Skeletal muscle cell (primary cell): ENCODE measurements around the gene CMTM1.
A peak's percentile ranks its signal among the peaks of the same experiment; 100 is the strongest.
"Not testable (repeated sequence)": the region's sequence is repeated elsewhere in the genome, so short reads cannot be mapped to it uniquely, and the experiment has no call there.

Experiments
- DNase-seq: peaks from one replicate; pipeline ENCODE4 v3.0.0-alpha.2; 2010; ENCODE audit warnings: low read depth
- H3K4me3 ChIP-seq: 2 replicates; pipeline ENCODE4 v1.5.1; 2011; ENCODE audit warnings: low read depth, mild to moderate bottlenecking, control low read depth, low read length, moderate library complexity

CMTM1 gene

DNA sequence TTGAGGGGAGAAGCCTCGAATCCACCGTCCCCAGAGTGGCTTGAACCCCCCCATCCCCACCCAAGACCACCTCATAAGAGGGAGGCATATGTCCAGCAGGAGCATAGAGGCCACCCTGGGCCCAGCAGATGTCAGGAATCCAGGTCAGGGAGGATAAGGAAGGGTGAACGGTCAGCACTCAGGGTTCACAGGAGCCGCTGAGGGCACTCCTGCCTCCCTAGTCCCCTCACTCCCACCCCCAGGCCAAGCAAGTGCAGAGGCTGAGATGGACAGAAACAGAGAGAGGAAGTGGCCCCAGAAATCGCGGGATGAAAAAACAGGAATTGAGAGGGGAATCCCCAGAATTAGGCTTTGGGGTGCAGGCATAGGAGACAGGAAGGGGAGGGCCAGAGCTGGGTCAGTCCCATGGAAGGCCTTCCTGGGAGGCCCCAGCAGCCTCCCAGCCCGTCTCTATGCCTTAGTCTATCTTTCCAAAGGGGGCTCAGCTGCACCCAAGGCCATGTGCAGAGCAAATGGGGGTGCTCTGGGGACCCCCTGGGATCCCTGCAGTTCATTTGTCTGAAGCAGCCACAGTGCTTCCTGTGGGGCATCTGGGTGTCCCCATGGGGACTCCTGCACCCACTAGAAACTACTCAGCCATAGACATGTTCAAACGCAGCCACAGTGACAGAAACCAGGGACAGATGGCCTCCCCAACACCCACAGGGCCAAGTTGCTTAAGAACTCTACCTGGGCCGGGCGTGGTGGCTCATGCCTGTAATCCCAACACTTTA, 39.9 kb downstream of the CMTM1 start:
- DNase-seq: no peak
- H3K4me3 ChIP-seq: peak overlapping the region; percentile 76

DNA sequence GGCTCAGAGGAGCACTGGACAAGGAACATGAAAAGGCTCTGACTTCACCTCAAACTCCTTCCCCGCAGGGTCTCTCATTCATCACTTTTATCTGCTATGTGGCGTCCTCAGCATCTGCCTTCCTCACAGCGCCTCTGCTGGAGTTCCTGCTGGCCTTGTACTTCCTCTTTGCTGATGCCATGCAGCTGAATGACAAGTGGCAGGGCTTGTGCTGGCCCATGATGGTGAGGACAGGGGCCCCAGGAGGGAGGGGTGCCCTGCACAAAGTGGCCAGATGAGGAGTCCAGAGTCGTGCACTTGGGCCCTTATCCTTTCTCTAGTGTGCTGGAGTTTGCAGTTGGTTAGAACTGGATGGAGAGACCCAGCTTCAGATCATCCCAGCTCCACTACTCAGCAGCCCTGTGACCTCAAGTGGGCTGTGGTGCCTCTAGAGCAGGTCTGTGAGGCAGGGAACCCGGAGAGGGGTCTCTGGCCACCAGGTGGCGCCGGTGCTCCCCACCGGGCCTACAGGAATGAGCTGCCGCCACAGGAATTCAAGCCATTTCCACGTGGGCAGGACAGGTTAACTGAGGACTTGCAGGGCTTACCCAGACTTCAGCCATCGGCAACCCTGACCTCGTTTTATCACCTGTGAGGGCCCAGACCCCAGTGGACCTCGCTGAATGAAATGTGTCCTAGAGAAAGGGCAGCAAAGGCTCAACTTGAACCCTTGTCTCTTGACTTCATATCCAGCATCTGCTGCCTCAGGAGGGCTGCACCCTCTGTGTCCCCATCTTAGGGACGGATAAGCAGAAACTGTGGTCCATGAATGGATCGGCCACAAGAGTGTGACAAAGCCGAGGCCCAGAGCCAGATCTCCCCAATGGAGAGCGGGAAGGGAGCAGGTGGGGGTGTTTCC, 42.3 kb downstream of the CMTM1 start:
- DNase-seq: peak; percentile 45
- no peak overlapping the region for H3K4me3 ChIP-seq

DNA sequence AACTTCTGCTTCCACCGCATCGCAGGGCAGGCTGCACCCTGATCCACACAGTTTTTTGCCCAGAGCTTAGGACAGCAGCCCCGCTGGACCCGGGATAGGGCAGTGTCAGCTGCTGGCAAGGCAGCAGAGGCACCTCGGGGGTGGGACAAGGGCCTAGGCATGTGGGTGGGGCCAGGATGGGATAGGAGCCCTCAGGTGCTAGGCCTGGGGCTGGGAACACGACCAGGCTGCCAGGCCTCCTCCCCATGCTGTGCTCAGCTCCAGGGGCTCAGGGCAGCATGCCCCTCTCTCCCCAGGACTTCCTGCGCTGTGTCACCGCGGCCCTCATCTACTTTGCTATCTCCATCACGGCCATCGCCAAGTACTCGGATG, 42.9 kb downstream of the CMTM1 start:
- H3K4me3 ChIP-seq: no peak overlapping the region
- DNase-seq: no peak

DNA sequence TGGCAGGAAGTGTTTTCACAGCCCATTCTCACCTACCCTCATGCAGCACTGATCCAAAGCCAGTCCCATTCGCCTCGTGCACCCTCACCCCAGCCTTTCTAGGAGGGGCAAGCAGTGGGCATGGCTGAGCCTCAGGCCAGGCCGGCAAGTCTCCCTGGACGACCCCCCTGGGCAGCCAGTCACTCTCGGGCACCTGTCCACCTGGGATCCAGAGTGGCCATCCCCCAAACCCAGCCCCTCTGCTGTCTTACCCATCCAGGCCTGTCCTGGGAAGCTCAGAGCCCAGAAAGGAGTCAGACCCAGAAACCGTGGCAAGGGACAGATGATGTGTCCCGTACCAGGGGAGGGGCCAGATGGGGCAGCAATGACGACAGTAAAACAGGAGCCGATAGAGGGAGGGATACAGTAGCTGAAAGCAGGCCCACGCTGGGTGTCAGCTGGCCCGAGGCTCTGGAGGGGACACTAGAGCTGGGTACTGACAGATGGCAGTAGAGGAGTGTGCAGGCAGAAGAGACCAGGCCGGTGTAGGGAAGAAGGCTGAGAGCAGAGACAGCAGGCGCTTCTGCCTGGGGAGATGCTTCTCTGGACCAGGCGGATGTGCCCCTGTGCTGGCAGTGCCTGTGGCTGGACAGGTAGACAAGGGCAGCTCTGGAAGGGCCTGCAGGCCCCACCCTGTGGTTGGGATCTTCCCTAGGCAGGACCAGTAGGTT, 44.0 kb downstream of the CMTM1 start:
- no peak overlapping the region for H3K4me3 ChIP-seq
- no peak for DNase-seq

DNA sequence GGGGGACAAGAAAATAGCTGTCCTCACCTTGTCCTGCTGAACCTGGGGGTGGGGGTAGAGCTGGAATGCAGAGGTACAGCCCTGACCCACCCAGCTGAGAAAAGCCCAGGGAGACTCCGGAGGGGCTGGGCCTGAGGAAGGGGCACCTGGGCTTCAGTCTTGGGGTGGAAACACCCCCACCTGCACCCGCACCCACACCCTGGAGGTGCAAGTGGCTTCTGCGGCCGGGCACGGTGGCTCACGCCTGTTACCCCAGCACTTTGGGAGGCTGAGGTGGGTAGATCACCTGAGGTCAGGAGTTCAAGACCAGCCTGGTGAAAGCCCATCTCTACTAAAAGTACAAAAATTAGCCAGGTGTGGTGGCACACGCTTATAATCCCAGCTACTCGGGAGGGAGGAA, 45.7 kb downstream of the CMTM1 start:
- not testable (repeated sequence) for DNase-seq, H3K4me3 ChIP-seq

DNA sequence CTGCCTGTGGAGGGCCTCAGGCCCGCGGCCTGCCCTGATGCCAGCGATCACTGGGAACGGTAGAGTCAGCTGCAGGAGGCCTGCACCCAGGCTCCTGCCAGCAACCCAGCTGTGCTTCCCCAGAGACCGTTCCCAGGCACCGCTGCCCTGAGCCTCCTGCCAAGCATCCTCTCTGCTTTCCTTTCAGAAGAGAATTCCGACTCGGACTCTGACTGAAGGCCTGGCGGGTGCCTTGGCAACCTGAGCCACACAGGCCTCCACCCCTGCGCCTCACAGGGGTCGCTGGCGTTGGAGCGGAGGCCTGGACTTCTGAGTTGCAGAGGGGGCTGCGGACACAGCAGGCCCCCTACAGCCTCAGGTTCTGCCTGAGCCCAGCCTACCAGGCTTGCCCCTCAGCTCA, 46.2 kb downstream of the CMTM1 start:
- H3K4me3 ChIP-seq: no peak overlapping the region
- no peak for DNase-seq

DNA sequence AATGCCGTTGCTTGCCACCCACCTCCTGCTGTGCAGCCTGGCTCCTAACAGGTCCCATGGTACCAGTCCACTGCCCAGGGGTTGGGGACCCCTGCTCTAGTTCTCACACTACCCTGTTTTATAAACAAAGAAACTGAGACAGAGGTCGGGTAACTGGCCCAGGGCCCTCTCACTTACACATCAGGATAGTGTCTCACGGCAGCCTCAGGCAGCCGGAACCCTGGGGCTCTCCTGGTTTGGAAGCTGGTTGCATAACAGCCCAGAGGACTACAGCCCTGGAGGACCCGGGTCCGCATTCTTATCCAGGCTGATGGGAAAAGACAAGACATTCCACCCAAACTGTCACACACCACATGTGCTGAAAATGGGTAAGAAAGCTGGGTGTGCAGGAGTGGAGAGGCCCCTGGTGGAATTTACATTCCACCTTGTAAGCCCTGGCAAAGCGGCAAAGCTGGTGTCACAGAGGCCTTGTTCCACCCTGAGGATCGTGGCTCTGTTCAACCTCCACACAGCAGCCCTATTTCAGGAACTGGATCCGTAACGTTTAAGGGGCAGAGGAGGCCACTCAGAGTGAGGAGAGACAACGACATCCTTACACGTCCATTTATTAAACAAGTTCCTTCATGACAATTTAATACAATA, 48.0 kb downstream of the CMTM1 start:
- DNase-seq: no peak
- no peak overlapping the region for H3K4me3 ChIP-seq

DNA sequence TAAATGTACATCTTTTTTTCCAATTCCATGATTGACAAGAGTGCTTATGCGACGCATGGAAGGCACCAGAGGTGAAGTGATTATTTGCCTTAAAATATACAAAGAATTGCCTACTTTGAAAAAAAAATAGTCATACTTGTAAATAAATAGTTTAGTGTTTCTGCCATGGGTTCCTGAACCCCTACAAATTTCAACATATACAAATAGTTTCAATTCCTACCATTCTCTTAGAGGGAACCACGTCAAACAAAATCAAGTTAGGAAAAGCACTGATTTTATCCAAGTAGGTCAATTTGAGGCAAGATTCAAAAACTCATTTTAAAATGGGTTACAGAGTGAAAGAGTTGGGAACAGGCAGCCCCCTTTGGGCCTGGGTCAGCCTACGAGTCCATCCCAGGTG, 49.9 kb downstream of the CMTM1 start:
- no peak for DNase-seq
- no peak overlapping the region for H3K4me3 ChIP-seq

DNA sequence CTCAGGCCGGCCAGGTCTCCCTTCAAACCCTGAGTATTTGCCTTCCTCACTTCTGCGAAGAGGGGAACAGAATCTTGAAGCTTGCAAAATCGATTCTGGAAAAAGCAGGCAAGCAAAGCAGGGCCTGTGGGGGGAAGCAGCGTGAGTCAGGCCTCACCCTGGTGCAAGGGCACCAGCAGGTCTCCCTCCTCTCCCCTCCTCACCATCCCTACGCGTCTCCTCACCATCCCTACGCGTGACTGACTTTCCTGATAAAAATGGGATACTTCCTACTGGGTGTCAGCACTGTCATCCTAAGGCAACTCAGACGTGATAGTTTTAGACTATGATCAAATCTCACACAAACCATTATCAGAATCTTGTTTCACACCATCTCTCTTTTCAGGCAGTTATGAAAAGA, 50.4 kb downstream of the CMTM1 start:
- no peak for DNase-seq
- H3K4me3 ChIP-seq: no peak overlapping the region

DNA sequence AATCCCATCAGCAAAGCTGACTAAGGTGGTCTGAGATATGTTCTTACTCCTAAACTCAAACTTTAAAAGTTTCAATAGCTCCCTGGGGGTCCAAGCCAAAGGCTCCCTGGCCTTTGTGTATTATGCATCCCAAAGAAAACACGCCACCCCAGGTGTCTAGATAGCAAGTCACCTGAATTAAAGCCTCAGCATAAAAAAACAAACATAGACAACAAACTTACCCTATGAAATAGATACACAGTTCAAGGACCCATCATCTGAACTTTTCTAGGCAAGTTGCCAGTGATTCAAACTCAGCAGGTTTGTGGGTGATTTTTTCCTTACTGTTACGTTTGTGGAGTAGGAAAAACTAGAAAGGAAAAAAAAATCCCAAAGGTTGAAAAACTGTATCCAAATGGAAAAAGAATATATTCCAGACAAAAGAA, 50.8 kb downstream of the CMTM1 start:
- H3K4me3 ChIP-seq: no peak overlapping the region
- no peak for DNase-seq

DNA sequence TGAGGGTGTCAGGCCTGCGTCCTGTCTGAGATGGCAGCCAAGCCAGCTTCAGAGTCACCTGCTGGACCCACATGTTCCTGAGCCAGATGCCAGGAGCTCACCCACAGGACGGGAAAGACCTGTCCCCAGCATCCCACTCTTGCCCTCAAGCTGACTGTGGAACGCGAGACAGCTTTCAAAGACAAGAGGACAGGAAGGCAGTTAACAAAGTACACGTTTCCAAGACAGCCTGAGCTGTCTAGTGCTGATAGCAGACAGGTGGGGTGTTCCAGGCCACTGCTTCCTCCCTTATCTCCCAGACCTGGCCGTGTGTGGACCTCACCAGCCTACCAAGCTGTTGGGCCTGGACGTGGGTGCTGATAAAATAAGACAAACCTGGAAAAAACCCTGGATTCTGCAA, 51.5 kb downstream of the CMTM1 start:
- no peak overlapping the region for H3K4me3 ChIP-seq
- no peak for DNase-seq

DNA sequence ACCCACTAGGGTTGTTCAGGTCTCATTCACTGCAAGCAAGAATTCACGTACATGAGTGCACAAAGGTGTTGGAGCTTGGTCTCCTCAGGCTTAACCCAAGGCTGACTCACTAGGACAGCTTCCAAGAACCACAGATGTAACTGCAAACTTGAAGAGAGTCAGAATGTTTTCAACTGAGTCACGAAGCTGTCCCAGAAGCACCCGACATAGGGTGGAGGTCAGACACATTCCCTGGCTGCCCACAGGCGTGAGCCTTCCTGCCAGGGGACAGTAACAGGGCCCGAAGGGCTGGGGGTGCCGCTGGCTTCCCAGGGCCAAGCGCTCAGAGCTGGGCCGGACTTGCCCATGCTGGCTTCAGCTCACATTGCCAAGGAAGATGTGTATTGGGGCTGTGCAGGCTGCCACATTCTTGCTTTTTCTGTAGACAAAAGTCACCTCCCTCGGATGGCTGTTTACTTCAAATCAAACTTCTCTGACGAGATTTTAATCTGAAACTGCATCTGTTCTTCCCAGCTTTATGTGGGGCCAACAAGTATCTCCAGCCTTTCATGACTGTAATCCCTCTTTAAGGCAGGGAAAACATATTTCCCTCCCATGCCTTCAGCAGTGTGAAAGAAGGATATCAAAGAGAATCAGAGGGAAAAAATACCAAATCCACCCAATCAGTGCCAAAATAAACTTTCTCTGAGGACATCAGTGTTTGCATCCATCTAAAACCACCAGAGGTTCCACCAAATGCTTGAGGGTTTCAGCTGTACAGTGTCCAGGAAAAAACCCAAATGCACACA, 52.5 kb downstream of the CMTM1 start:
- DNase-seq: peak; percentile 94
- H3K4me3 ChIP-seq: no peak overlapping the region

DNA sequence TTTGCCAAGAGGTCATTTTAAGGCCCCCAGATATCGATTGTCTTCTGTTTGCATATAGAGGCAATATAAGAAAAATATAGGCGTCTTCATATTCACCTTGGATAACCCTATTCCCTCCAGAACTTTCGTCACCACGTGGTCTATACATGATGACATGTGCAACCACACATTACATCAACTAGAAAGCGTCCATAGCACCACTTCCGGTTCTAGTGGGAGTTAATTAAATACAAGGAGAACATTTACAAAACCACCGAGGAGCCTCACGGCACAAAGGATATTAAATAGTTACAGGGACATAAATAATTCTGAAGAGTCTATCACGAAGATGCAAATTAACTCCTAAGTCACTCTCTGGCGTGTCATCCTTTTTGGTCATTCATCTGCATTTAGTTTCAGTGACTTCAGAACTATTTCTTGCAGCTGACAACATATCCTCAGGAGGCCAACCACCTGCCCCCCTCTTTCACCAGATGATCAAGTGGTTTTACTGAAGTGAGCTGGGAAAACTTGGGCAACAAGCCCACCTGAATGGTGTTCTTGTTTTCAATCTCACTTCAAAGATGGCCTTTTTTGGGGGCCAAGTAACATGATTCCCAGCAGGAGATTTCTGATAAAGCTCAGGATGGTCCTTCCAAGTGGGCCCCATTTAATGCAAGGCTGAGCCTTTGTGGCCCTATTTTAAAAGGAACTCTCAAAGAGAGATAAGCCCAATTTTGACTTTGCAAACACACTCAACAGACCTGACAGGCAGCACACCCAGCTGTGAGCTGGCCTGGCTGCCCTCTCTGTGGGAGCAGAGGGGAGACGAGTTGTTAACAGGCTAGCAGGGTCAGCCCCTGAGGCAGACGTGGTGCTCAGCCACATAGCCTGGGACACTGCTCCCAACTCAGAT, 53.5 kb downstream of the CMTM1 start:
- no peak overlapping the region for H3K4me3 ChIP-seq
- peak; percentile 89 for DNase-seq

DNA sequence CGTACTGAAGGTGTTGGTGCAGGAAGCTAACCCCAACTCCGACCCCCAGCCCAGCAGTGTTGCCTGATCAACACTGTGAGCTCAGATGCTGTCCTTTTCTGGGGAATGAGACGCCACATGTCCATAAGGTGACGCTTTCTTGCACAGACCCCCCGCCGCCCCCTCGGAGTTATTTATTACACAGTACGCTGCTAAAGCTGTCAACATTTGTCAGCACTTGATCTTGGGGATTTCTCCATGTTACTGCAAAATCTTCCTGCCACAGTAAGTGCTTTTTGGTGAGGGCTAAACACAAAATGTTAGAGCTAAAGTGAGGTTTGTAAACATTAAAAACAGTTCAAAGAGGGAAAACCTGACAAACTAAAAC, 54.2 kb downstream of the CMTM1 start:
- no peak overlapping the region for H3K4me3 ChIP-seq
- DNase-seq: no peak

DNA sequence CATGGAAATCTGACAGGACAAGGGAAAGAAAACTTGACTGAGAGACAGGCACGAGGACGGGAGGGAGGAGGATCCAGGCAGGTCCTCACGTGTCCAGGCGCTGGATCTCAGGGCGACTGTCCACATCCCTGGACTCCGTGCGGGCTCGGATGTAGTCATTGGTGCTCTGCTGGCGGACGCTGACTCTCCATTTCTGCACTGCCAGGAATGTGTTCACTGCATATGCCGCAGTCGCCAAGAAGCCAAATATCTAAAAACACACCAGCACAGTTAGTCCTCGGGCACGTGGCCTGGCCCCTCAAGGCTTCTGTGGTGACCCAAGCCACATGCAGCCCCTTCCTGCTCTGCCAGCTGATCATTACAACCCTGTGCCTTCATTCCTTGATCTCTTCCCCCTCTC, 55.7 kb downstream of the CMTM1 start:
- no peak overlapping the region for H3K4me3 ChIP-seq
- DNase-seq: no peak

DNA sequence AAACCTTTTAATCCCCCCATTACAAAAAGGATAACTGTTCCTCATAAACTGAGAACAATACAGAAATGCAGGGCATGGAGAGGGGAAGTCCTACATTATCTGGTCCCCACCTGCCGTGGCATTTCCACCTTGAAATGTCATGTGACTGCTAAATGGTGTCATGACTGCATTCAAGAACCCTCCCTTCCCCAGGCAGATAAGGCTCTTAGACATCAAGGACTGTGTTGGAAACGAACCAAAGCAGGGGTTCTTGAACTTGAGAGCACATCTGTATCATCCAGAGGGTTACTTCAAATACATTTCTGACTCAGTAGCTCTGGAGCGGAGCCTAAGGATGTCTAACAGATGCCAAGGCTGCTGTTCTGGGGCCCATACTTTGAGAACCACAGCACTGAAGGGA, 56.6 kb downstream of the CMTM1 start:
- DNase-seq: no peak

DNA sequence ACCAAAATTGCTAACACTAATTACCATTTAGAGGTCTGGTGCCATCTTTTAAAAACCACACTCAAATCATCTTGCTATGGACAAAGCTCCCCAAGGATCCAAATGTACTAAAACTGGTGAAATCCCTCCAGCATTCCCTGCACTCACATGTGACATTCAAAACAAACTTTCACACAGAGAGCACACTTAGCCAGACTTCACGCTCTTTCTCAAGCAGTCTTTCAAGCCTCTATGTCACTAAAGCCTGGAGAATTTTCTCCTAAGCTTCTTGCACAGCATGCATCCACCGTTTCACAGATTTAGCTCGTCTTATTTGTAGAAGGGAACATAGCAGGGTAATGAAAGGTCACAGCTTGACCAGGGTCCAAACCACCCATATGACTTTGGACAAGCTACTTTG, 57.5 kb downstream of the CMTM1 start:
- DNase-seq: no peak
- no peak overlapping the region for H3K4me3 ChIP-seq

More for the DNA sequence above, 56.6 kb downstream of the CMTM1 start:
- no peak overlapping the region for H3K4me3 ChIP-seq
